Stimulated activated CD8-positive, alpha-beta memory T cell treated with anti-CD3 and anti-CD28 coated beads, Interleukin-4, amount 100 ng/mL, for 24 hours (primary cell): ENCODE results near the gene NEK6.

Experiments
- DNase-seq: peaks from one replicate; pipeline ENCODE4 v3.0.0-alpha.2; 2020; ENCODE audit warnings: low read depth

NEK6 gene

DNA sequence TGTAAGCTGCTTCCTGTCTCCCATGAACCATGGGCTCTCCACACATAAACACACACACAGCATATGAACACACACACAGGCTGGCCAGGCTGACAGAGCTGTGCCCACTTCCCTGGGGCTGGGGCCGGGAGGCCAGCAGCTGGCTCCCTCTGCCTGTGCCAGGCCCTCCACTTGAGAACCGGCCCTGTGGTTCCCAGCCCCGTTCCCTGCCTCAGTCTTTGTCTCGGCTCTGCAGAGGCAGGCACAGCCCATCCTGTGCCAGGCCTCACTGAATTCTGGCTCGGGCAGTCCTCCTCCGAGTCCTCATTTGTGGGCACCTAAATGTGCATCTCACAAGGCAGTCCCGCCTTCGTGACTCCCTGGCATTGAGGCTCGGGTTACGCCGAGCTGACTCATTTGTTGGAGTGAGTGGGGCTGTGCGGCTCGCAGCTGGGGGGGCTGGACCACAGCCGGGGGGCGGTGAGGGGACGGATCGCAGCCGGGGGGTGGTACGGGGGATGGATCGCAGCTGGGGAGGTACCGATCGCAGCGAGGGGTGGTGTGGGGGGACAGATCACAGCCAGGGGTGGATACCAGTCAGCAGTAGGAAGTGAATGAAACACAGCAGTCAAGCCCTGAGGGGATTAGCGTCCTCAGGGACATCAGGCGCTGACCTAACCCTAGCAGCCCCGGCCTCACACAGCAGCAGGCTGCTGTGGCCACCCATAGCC lies 85.2 kb downstream of the NEK6 start:
- no peak for DNase-seq

DNA sequence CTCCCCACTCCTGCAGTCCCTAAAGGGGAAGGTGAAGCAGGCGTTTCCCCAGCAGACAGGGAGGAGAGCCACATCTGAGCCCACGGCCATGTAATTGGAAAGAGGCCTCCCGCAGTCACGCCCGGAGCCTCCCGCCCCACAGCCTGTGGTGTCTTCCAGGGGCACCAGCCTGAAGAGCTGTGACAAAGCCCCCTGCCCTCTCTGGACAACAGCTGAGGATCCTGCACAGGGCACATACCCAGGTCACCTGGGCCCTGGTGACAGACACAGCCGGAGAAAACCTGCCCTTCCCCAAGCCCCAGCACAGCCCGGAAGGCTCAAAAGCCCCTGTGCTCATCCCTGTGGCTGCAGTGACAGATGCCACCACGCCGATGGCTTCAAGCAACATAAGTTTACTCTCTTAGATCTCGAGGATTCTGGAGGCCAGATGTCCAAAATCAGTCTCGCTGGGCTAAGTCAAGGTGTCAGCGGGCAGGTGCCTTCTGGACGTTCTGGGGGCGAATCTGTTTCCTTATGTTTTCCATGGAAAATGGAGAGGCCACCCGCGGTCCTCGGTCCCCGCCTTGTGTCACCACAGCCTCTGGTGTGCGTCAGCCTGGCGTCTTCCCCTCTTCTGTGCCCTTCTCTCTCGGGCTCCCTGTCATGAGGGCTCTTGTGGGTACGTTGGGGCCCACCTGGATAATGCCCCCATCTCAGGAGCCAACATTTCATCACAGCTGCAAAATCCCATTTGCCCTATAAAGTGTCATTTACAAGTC lies 86.0 kb downstream of the NEK6 start:
- no peak for DNase-seq

DNA sequence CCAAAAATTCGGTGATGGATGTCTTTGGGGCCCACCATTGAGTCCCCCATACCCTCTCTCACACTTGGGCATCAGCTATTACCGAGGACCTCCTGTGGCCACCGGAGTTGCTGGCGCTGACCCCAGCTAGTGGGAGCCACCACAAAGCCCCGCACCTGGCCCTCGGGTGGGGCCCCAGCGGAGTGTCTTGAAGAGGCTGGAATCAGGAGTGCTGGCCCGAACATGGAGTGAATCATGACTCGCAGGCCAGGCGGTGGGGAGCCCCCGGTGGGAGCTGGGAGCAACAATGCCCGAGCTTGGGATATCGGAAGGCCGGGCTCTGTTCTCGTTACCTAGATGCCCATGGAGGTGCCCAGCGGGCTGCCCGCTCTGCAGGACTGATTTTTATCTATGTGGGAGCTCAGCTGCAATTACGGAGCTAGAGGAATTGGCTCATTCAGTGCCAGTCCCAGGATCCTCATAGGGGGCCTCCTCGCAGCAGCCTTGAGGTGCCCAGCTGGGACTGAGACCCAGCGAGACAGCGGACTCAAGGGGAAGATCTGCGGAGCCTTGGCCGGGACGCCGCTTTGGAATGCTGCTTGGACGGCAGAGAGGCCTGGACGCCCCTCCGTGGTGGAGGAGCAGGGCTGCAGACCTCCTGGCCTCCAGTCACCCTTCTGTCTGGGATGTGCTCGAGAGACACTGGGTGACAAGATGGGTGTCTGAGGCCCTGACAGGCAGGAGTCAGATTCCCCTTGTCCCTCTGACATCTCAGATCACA lies 86.7 kb downstream of the NEK6 start:
- DNase-seq: no peak

DNA sequence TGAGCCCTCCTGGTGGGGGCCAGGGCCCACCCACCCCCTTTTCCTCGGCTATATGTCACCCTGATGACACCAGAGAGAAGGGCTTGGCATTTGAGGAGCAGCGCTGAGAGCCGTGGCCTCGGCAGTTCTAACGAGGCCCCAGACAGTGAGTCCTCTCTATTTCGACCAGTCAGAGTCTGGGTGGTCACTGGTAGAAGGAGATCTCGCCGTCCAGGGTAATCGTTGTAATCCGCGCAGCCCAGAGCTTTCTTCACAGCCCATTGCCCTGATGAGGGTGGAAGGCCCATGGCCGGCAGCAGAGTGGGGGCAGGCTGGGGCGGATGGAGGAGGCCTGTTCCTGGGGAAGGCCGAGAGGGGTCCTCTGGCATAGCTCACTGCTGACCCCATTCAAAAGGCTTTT lies 87.3 kb downstream of the NEK6 start:
- DNase-seq: no peak

DNA sequence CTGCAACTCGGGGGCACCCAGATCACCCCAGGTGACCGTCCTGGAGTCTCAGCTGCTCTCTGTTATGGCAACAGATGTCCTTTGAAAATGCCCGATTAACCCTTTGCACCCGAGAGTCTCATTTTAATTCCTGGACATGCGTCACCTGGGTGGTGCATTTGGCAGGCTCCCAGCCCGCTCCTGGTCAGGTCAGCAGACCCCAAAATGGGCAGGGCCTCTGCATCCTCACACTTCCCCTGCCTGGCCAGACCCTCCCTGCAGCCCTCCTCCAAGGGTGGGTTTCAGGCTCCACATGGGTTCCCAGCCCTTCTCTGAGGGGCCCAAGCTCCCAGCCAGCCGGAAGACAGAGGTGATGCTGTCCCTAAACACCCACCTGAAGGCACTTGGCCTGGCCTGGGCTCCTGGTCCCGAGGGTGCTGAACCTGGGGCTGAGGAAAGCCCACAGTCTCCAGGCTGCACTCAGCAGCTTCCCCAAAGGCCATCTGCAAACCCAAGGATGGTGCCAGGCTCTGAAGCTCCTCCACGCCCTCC lies 88.1 kb downstream of the NEK6 start:
- no peak for DNase-seq

DNA sequence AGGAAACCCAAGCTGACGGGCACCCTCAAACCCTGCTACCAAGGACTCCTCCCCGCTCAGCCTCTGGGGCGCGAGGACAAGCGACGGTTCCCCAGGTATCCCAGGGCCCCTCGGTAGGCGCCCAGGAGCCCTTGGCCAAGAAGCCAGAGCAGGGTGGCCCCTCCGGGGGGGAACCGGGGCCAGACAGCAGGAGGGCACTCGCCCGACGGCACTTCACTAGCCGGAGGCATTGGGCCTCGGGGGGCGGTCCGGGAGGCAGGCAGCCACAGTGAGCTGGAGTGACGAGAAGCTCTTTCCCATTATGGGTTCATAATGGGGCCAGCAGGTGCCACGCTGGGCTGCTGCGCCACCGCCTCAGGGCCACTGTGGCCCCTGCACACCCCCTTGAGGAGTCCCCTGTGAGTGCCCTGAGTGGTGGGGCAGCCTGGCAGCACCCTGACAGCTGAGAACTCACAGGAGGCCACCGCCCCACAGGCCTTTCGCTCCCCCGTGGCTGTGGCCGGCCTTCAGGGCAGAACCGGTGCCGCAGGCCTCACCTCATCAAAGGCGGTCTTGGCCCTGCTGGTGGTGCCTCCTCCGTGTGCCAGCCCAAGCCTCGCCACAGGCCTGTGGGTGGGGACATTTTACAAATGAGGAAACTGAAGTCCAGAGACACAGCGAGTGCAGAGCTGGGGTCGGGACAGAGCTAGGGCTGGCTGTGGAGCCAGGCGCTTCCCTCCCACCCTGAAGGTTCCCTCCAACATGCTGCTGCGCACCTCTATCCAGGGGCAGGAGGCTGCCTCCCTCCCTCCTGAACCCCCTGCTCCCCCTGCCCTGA lies 88.8 kb downstream of the NEK6 start:
- no peak for DNase-seq

DNA sequence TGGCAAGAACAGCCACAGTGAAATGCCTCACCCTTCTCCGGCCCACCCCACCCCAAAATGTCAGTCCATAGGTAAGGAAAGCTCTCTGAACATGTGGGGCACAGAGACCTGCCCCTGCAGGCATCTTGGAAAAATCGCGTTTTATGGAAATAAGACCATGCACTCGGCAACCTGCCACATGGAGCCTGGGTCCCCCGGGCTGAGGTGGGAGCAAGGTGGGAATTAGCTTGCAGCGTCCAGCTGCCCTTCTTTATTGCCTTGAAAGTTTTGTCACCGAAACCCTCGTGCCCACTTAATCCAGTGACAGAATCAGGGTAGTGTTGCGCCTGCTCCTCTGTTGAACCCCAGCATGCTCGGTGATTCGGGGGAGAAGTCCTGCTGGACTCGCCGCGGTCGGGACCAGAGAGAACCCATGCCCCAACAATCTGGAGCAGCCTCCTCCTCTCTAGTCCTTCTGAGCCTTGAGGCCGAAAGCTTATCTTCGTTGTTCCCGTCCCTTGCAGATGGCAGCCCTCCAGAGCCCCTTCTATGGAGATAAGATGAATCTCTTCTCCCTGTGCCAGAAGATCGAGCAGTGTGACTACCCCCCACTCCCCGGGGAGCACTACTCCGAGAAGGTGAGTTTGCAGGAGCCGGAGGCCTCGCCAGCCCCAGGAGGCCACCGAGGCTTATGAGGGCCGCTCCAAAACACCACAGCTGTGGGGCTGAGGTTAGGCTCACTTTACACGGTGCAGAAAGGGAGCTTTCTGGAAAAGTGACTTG lies 89.6 kb downstream of the NEK6 start:
- no peak for DNase-seq

DNA sequence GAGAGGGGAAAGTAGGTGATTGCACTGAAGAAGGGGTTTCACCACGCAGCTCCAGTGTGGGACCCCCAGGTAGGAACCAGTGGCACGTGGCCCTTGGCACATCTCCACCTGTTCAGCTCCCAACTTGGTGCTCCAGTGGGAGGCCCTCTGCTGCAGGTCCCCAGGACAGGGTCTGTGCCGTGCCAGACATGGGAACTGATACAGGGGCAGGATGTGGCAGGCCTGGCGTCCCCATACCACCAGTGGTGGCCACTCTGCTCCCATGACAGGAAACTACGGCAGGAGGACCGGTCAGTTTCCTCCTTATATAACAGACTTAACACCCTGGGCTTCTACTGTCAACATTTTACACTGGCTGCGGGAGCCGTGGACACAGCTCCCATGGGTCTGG lies 90.2 kb downstream of the NEK6 start:
- DNase-seq: no peak

DNA sequence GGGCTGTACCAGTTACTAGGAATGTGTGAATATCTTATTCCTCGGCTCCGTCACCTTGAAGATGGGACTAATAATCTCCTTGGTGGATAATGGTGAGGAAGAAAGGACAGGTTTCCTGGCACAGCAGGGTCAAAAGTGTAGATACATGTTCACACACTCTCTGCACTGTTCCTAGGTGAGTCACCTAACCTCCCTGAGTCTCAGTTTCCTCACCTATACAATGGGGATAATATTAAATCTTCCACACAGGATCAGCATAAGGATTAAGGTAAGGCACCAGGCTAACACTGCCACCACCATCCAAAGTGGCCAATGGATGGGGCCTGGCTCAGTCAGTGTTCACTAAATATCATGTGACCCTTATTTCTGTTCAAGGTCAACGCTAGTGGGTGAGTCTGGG lies 90.6 kb downstream of the NEK6 start:
- no peak for DNase-seq

DNA sequence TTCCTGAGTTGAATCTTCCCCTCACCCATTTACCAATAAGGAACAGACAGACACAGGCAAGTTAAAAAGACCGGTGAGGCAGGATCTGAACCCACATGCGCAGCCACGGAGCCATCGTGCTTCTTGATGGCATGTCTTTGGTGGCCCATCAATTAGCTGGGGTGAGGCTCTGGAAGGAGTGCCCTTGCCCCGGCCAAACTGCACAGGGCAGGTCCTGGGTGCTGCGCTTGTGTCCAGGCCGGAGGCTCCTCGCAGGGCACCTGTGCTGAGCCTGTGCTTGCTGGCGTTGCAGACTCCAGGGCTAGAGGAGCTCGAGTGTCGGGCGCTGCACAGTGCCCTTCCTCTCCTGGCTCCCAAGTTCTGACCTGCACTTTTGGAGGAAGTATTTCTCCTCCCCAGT lies 91.1 kb downstream of the NEK6 start:
- no peak for DNase-seq

DNA sequence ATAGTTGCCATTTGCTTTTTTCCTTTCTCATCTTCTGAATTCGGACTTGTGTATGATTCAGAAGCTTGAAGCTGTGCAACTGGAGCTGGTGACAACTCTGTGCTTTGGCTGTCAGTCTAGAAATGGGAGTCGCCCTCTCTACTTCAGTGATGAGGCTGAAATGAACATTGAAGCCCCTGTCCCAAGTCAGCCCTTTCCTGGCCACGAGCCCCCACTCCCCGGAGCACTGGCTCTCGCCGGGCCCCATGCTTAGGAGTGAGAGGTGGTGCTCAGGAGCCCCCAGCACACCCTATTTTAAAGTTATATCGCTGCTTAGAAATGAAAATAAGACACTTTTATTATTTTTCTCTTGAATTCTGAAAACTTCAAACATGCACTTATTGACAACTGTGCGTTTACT lies 91.5 kb downstream of the NEK6 start:
- no peak for DNase-seq

DNA sequence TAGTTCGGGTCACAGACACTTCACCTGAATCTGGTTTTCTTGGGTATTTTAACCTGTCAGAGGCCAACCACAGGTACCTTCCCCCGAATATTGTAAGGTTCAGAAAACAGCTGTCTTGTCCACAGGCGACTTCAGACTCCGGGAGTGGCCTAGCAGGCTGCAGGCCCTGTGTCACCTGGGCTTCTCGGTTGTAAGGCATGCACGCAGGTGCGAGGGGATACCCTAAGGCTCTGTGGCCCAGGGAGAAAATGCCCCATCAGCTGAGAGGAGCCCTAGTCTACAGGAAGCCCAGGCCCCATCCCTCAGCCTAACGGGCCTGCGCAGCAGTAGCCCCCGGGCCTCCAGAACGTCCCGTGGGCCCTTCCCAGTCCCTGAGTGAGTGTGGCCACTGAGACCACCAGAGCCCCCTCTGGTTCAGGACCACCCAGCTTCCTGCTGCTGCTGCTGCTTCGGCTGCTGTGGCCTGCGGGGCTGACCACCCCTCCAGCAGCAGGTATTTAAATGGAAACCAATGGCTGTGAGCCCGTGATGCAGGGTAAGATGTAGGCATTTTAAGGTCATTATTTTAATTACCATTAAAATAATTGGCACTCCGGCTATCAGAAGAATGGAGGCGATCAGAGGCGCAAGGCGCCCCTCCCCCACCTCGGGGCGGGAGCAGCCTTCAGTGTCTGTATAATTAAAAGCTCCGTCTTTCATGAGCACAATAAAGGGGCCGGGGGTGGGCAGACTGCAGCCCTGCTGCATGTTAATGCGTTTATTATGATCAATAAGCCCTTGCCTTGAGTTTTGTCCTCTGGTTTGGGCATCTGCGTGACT lies 92.1 kb downstream of the NEK6 start:
- no peak for DNase-seq

DNA sequence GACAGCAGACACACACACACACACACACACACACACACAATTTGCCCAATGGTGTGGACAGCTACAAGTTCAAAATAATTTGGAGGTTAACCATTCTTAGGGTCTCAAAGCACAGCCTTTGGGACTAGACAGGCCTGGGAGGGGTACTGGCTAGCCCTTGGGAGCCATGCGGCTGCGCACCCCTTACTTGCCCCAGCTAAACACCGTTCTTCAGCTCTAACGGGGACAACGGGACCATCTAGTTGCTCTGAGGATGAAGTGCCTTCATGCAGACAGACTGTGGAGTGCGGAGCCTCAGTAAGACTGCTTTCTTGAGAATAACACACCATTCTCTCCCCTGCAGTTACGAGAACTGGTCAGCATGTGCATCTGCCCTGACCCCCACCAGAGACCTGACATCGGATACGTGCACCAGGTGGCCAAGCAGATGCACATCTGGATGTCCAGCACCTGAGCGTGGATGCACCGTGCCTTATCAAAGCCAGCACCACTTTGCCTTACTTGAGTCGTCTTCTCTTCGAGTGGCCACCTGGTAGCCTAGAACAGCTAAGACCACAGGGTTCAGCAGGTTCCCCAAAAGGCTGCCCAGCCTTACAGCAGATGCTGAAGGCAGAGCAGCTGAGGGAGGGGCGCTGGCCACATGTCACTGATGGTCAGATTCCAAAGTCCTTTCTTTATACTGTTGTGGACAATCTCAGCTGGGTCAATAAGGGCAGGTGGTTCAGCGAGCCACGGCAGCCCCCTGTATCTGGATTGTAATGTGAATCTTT lies 92.9 kb downstream of the NEK6 start:
- DNase-seq: no peak

DNA sequence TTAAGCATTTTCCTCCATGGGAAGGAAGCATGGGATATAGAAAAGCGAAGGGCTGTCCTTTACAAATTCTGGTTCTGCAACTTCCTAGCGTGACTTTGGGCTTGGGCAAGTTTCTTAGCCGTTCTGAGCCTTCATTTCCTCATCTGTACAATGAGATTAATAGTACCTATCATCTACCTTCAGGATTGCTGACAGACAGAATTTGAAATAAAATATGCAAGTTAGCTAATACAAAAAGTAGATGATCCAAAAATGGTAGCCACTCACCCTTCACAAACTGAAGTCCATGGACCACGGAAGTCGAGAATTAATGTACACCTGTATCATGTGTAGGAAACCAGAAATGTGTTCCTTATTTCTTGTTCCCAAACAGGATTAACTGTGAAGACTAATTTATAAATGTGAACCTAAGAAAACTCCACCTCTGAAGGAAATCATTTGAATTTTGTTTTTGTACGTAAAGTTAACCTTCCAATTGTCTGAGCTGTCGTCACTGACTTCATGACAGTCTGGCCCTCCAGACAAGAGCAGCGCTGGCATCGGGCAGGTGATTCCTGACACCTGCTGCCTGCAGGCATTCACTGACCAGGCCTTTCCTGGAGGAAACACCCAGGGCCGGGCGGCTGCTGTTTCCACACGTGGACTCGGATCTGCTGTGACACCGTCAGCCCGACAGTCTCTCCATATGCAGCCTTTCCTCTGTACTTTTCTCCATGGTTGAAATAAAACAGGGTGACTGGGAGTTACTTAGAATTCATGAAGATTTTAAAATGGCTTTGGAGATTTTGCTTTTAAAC lies 94.1 kb downstream of the NEK6 start:
- no peak for DNase-seq

DNA sequence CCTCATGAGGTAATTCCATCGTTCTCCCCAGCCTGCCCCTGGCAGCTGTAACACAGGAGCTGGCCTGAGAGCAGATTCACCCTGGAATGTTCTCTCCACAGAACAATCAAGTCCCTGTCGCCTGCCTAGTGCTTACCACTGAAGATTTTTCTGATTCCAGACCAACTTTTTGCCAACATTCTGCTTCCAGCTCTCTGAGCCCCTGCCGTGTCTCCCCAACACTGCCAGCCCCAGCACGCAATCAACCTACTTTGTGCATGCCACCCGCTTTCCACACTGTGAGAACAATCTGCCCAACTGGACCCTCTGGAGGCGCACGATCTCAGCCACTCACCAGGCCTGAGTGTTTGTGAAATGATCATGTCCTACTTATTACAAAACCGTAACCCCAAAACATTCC lies 94.9 kb downstream of the NEK6 start:
- DNase-seq: no peak

DNA sequence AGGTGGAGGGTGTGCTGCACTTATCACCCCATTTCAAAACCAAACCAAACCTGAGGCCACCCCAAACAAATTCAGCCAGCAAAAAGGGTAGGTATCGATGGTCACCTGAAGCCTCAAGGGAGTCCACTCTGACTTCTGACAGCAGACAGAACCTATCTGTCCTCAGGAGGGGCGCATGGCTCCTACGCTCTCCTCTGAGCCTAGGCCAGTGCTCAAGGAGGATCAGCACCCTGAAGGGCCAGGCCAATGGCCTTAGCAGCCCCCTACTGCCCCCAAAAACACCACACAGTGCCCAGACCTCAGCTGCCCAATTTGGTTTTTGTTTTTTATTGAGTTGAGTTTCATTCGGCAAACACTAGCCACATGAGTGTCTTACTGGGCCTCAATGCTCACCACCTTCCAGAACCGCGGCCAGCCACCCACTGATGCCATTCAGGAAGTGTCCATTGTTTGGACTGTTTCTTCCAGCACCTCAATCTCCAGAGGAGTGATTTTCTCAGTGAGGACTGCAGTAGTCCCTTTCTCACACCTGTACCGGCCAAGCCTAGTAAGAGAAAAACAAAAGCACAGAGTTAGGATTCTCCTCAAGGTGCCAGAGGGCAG lies 95.5 kb downstream of the NEK6 start:
- no peak for DNase-seq

DNA sequence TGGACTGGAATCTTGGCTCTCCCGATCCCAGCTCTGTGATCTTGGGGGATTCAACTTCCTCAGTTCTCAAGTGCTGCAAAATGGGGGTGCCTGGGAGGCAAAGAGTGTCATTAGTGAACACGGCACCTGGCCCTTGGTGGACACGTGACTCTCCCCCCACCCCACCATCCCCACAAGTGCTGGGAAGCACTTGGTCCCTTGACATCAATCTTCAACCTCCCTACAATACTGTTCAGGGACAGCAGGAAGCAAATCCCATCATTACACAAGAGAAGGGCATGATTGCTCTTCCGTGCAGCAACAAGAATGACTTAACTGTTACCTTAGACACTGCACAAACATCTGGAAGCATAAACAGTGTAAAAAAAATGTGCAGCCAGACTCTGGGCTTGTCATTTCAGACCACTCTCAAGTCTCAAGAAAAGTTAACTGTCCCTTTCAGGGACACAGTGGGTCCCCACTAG lies 96.1 kb downstream of the NEK6 start:
- no peak for DNase-seq

DNA sequence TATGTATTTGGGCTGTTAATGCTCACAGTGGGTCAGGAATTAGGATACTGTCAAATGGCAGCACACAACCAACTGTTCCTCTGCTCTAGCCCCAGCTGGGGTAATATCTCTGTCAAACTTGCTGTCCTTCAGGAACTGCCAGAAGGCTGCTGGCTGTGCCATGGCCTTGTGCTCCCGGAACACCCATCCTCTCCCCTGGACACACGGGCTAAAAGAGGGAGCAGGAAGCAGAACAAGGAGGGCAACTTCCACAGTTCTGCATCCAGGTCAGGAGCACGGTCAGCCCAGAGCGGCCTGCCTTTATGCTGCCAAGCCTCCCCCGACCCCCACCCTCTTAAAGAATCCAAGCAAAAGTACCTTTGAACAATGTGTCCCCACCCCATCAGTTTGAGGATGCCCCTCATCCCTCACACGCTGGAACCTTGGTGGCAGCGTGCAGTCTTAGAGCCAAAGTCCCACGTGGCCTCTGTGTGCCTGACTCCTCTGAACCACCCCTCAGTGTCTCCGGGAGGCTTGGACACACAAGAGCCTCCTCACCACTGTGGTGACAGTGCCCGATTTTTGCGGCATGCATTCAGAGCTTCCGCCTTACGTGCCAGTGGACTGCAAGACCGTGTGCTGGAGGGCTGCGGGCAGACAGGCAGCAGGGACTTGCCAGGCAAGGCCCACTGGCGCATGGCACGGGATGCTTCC lies 96.7 kb downstream of the NEK6 start:
- DNase-seq: no peak
